Nephron progenitor cell (in vitro differentiated cells): ENCODE results near the gene DAG1.

Experiments used
- DNase-seq: peaks from one replicate; pipeline ENCODE4 v3.0.0; 2021
- H3K27ac Mint-ChIP-seq: 2 replicates; pipeline ENCODE4 v1.8.0; 2021; ENCODE audit warnings: mild to moderate bottlenecking, moderate library complexity, mixed read lengths
- H3K27me3 Mint-ChIP-seq: 2 replicates; pipeline ENCODE4 v1.8.0; 2021; ENCODE audit warnings: mild to moderate bottlenecking, low read depth, mixed read lengths; ENCODE audit not compliant: poor library complexity
- H3K36me3 Mint-ChIP-seq: 2 replicates; pipeline ENCODE4 v1.8.0; 2021; ENCODE audit warnings: low read depth, mixed read lengths
- H3K4me1 Mint-ChIP-seq: 2 replicates; pipeline ENCODE4 v1.8.0; 2021; ENCODE audit warnings: mixed read lengths
- H3K4me3 Mint-ChIP-seq: 2 replicates; pipeline ENCODE4 v1.8.0; 2021; ENCODE audit warnings: mild to moderate bottlenecking, moderate library complexity, mixed read lengths
- H3K9me3 Mint-ChIP-seq: 2 replicates; pipeline ENCODE4 v1.8.0; 2021; ENCODE audit warnings: mild to moderate bottlenecking, moderate library complexity, mixed read lengths
- CTCF ChIP-seq: fragments of 200-600 bp; sonication (generic); IDR thresholded peaks from 2 replicates; pipeline ENCODE4 v1.5.0; 2021; ENCODE audit warnings: antibody characterized with exemption

Gene DAG1

GRCh38 chr3:49465270-49466034 is 4.6 kb upstream of the DAG1 start:
- TF ChIP-seq CTCF, result no peak
- DNase-seq, result no peak
- Mint-ChIP-seq H3K27me3 (peaks cover 10% of the 10 kb centered on the region), H3K4me3 (no peak overlapping the region), H3K9me3 (no peaks in the 10 kb centered on the region), H3K27ac (no peak overlapping the region), H3K4me1 (peaks cover 42% of the 10 kb centered on the region), H3K36me3 (no peaks in the 10 kb centered on the region)

- no peak for DNase-seq
- Mint-ChIP-seq H3K36me3 (no peaks in the 10 kb centered on the region), H3K27ac (no peak overlapping the region), H3K27me3 (peaks cover 10% of the 10 kb centered on the region), H3K4me1 (peaks cover 39% of the 10 kb centered on the region), H3K4me3 (no peak overlapping the region), H3K9me3 (no peaks in the 10 kb centered on the region)
- no peak for TF ChIP-seq CTCF
Measured at GRCh38 chr3:49466085-49466484, 4.0 kb upstream of the DAG1 start.

- peaks cover 10% of the 10 kb centered on the region for H3K27me3 Mint-ChIP-seq
- H3K4me1 Mint-ChIP-seq, result peaks cover 30% of the 10 kb centered on the region
- no peak for TF ChIP-seq CTCF
- H3K4me3 Mint-ChIP-seq, result peak overlapping the region; percentile 86
- DNase-seq, result peak; percentile 71
- peaks cover 20% of the 10 kb centered on the region for H3K36me3 Mint-ChIP-seq
- H3K9me3 Mint-ChIP-seq, result peaks cover 11% of the 10 kb centered on the region
- peak overlapping the region; percentile 98 for H3K27ac Mint-ChIP-seq
Measured at GRCh38 chr3:49469037-49469935, 781 bp upstream of the DAG1 start.

GRCh38 chr3:49470714-49471420 is 800 bp downstream of the DAG1 start:
- Mint-ChIP-seq H3K27me3 (peaks cover 6% of the 10 kb centered on the region), H3K4me3 (peak overlapping the region; percentile 92), H3K36me3 (peaks cover 32% of the 10 kb centered on the region), H3K9me3 (peaks cover 11% of the 10 kb centered on the region), H3K27ac (peak overlapping the region; percentile 90), H3K4me1 (peaks cover 30% of the 10 kb centered on the region)
- no peak for DNase-seq
- no peak for TF ChIP-seq CTCF

- DNase-seq, result peak; percentile 23
- peaks cover 11% of the 10 kb centered on the region for H3K9me3 Mint-ChIP-seq
- peak overlapping the region; percentile 92 for H3K4me3 Mint-ChIP-seq
- peak overlapping the region; percentile 44 for H3K27ac Mint-ChIP-seq
- peaks cover 42% of the 10 kb centered on the region for H3K36me3 Mint-ChIP-seq
- no peak for TF ChIP-seq CTCF
- H3K27me3 Mint-ChIP-seq, result peaks cover 6% of the 10 kb centered on the region
- peaks cover 30% of the 10 kb centered on the region for H3K4me1 Mint-ChIP-seq
Measured at GRCh38 chr3:49471856-49472495, 1.9 kb downstream of the DAG1 start.
